ENCODE data around the gene USP3.

- TF ChIP-seq POLR2AphosphoS5 (IDR thresholded peaks at IDR 0.05): no peak
- TF ChIP-seq POLR2A (IDR thresholded peaks at IDR 0.05): no peak
- no peak for TF ChIP-seq CTCF (IDR thresholded peaks at IDR 0.05)
Measured at GRCh38 chr15:63556736-63557135, 52.3 kb downstream of the USP3 start.

Measured in transverse colon (tissue), 4 donors.